ENCODE measurements around the gene RNF212B. TPM values are rescaled to one million over a fixed set of nuclear protein-coding genes. Genes with fewer than 3 reads are reported as not detected.

The RNF212B gene
- total RNA-seq, 1 donor from 2014 or later: not detected

DNA sequence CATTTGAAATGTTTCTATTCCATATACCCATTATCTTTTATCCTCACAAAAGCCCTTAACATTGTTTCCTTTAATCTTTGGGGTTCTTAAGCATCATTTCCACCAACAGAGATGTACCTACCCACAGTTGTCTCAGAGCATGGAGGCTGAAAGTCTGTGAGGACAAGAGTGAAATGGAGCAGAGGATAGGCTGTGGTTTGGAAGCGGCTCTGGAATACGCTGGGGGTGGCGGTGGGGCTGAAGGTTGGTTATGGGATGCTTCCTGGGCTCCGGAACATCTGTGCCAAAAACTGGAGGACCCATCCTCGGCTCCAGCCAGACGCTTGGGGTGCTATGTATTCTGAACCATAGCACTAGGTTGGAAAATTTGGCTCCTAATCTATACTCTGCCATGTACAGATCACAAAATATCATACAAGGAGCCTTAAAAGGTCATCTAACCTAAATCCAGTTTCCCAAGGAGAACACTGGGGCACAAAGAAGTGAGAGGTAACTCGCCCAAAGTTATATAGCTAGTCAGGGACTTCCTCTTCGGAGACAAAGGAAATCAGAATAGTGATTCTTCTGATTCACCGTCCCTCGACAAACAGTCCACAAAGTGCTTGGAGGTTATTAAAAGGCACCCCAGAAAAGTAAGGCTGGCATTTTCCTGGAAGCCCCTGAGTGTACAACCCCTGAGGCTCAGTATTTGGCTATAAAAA lies 62.4 kb downstream of the RNF212B start:
- DNase-seq (ENCODE audit: low spot score): no peak
- Mint-ChIP-seq H3K27me3 (ENCODE audit: low read depth) (no peaks in the 10 kb centered on the region), H3K4me3 (ENCODE audit: unreplicated experiment) (peak overlapping the region; percentile 89), H3K4me1 (ENCODE audit: low read depth) (peaks cover 26% of the 10 kb centered on the region), H3K9me3 (ENCODE audit: low read depth) (no peaks in the 10 kb centered on the region), H3K36me3 (ENCODE audit: low read depth) (peaks cover 1% of the 10 kb centered on the region), H3K27ac (ENCODE audit: unreplicated experiment) (peak overlapping the region; percentile 99)
- TF ChIP-seq, protein P1, sequence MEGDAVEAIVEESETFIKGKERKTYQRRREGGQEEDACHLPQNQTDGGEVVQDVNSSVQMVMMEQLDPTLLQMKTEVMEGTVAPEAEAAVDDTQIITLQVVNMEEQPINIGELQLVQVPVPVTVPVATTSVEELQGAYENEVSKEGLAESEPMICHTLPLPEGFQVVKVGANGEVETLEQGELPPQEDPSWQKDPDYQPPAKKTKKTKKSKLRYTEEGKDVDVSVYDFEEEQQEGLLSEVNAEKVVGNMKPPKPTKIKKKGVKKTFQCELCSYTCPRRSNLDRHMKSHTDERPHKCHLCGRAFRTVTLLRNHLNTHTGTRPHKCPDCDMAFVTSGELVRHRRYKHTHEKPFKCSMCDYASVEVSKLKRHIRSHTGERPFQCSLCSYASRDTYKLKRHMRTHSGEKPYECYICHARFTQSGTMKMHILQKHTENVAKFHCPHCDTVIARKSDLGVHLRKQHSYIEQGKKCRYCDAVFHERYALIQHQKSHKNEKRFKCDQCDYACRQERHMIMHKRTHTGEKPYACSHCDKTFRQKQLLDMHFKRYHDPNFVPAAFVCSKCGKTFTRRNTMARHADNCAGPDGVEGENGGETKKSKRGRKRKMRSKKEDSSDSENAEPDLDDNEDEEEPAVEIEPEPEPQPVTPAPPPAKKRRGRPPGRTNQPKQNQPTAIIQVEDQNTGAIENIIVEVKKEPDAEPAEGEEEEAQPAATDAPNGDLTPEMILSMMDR (IDR thresholded peaks at IDR 0.05): peak; percentile 14

DNA sequence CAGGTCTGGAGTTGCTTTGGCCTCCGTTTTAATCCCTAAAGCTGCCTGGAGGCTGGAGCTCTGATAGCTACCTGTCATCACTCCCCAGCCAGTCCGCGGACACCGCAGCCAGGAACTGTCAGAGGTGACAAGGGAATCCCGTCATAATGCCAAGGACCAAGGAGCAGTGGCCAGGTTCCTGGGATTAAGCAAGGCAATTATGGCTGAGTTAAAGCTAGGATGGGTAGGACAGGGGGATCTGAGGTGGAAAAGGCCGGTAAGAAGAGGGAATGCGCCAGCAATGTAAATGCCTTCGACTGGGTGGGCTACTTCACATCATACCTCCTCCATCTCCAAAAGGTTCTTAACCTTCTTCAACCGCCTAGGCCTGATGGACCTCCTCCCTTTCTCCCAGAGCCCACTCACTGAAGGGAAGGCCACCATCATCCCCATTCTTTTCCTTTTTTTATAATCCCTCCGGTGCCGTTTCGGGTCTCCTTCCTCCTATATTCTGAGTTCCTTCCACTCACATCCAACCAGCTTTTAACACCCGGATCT lies 63.0 kb downstream of the RNF212B start:
- H3K4me3 Mint-ChIP-seq (ENCODE audit: unreplicated experiment): peak overlapping the region; percentile 89
- H3K9me3 Mint-ChIP-seq (ENCODE audit: low read depth): no peaks in the 10 kb centered on the region
- H3K4me1 Mint-ChIP-seq (ENCODE audit: low read depth): peaks cover 23% of the 10 kb centered on the region
- peaks cover 1% of the 10 kb centered on the region for H3K36me3 Mint-ChIP-seq (ENCODE audit: low read depth)
- no peaks in the 10 kb centered on the region for H3K27me3 Mint-ChIP-seq (ENCODE audit: low read depth)
- DNase-seq (ENCODE audit: low spot score): no peak
- TF ChIP-seq, protein P1 (IDR thresholded peaks at IDR 0.05): no peak
- H3K27ac Mint-ChIP-seq (ENCODE audit: unreplicated experiment): peak overlapping the region; percentile 99

DNA sequence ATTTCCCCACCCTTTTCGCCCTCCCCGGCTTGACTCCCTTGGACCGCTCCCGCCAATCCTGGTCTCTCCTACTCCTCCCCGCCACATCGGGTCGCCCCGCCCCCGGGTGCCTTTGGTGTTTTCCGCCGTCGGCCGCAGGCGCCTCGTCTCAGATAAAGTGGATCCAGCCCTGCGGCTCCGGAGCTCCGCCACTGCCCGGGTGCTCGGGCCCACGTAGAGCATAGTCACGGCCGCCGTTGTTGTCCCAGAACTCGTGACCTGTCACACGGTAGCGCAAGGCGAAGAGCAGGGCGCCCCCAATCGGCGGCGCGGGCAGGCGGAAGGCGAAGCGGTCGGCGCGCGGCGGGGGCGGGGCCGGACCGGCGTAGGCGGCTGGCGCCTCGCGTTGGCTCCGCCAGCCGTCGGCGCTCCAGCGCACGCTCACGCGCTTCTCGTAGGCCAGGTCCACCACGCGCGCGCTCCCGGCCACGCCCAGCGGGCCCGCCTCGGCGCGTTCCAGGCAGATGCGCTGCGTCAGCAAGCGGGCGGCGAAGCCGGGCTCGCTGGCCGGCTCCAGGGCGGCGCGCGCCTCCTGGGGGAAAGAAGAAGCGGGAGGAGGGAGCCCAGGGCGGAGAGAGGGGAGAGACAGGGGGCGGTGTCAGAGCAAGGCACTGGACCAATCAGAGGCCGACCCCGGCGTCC lies 63.7 kb downstream of the RNF212B start:
- H3K36me3 Mint-ChIP-seq (ENCODE audit: low read depth): peaks cover 1% of the 10 kb centered on the region
- no peaks in the 10 kb centered on the region for H3K9me3 Mint-ChIP-seq (ENCODE audit: low read depth)
- peak overlapping the region; percentile 97 for H3K4me3 Mint-ChIP-seq (ENCODE audit: unreplicated experiment)
- peak; percentile 99 for DNase-seq (ENCODE audit: low spot score)
- peak overlapping the region; percentile 99 for H3K27ac Mint-ChIP-seq (ENCODE audit: unreplicated experiment)
- TF ChIP-seq, protein P1 (IDR thresholded peaks at IDR 0.05): peak; percentile 91
- no peaks in the 10 kb centered on the region for H3K27me3 Mint-ChIP-seq (ENCODE audit: low read depth)
- H3K4me1 Mint-ChIP-seq (ENCODE audit: low read depth): peaks cover 30% of the 10 kb centered on the region

DNA sequence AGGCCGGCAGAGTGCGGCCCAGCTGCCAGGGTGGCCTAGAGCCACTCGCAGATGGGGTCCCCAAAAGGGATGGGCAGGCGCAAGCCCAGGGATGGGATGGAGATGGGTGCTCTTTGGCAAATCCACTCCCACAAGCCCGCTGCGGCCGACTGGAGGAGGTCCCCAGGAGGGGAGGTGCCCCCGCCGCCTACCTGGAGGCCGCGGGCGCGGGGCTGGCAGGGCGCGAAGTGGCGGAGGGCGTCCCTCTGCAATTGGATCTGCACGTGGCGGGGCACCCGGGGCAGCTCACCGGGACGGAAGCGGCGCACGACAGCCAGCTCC lies 64.2 kb downstream of the RNF212B start:
- Mint-ChIP-seq H3K4me3 (ENCODE audit: unreplicated experiment) (peak overlapping the region; percentile 97), H3K4me1 (ENCODE audit: low read depth) (peaks cover 31% of the 10 kb centered on the region), H3K36me3 (ENCODE audit: low read depth) (peaks cover 1% of the 10 kb centered on the region), H3K27me3 (ENCODE audit: low read depth) (no peaks in the 10 kb centered on the region), H3K9me3 (ENCODE audit: low read depth) (no peaks in the 10 kb centered on the region), H3K27ac (ENCODE audit: unreplicated experiment) (peak overlapping the region; percentile 93)
- peak; percentile 95 for DNase-seq (ENCODE audit: low spot score)
- TF ChIP-seq, protein P1 (IDR thresholded peaks at IDR 0.05): no peak

DNA sequence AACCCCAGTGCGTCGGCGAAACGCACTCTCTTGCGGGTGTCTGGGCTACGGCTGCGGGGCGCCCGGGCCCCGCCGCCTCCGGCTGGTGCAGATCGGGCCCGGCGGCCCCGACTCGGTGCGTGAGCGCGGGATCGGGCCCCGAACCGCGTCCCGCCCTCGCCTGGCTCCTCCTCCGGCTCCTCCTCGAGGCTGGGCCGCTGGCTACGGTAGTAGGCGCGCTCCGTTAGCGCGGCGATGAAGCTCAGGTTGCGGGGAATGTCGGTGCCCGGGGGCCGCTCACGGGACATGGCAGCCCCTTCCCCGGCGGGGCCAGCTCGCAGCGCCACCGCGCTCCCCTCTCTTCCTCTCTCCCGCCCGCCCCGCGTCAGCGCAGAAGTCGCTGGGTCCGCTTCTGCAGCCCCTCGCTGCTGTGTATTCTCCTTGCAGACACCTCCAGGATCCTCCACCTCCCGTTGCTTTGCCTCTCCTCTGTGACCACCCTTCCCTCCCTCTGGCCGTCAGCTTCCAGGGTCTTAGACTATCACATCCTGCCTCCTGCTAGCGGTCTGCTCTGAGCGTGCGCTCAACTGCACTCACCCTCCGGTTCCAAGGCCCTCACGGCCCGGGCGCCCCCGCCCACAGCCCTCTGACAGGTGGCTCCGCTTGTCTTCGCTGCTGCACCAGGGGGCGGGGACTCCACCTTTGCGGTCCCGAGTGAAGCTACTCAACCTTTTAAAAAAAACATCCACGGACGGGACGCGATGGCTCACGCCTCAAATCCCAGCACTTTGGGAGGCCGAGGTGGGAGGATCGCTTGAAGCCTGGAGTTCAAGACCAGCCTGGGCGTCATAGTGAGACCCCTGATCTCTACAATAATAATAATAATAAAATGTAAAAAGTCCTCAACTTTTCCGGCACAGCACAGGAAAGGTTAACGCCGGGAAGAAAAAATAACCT lies 64.8 kb downstream of the RNF212B start, which contains the start of gene PPP1R3E:
PPP1R3E (minus strand) TSS at position 570 of the 936 bp plus-strand sequence; CDS start at position 287, 283 bp downstream.
- H3K27me3 Mint-ChIP-seq (ENCODE audit: low read depth): no peaks in the 10 kb centered on the region
- H3K36me3 Mint-ChIP-seq (ENCODE audit: low read depth): peaks cover 1% of the 10 kb centered on the region
- H3K4me1 Mint-ChIP-seq (ENCODE audit: low read depth): peaks cover 37% of the 10 kb centered on the region
- no peak for DNase-seq (ENCODE audit: low spot score)
- no peaks in the 10 kb centered on the region for H3K9me3 Mint-ChIP-seq (ENCODE audit: low read depth)
- H3K4me3 Mint-ChIP-seq (ENCODE audit: unreplicated experiment): peak within 1 kb of the TSS; percentile 97
- TF ChIP-seq, protein P1 (IDR thresholded peaks at IDR 0.05): no peak
- H3K27ac Mint-ChIP-seq (ENCODE audit: unreplicated experiment): peak within 1 kb of the TSS; percentile 98
